GM18505 (cell line): ENCODE results near the gene QRICH1.

ENCODE experiments used
- ATAC-seq: cut with Tn5 transposase; IDR thresholded peaks from one replicate; pipeline ENCODE4 v1.9.1; 2021; ENCODE audit not compliant: unreplicated experiment
- POLR2A ChIP-seq: IDR thresholded peaks from 4 replicates; pipeline ENCODE4 v1.6.1; 2011; ENCODE audit warnings: borderline replicate concordance; ENCODE audit not compliant: insufficient read depth, insufficient read length; ENCODE audit errors: extremely low read depth

The QRICH1 gene

GRCh38 chr3:49022688-49023171 is 71.1 kb downstream of the QRICH1 start:
- ATAC-seq: no peak
- TF ChIP-seq POLR2A: peak; percentile 33

DNA sequence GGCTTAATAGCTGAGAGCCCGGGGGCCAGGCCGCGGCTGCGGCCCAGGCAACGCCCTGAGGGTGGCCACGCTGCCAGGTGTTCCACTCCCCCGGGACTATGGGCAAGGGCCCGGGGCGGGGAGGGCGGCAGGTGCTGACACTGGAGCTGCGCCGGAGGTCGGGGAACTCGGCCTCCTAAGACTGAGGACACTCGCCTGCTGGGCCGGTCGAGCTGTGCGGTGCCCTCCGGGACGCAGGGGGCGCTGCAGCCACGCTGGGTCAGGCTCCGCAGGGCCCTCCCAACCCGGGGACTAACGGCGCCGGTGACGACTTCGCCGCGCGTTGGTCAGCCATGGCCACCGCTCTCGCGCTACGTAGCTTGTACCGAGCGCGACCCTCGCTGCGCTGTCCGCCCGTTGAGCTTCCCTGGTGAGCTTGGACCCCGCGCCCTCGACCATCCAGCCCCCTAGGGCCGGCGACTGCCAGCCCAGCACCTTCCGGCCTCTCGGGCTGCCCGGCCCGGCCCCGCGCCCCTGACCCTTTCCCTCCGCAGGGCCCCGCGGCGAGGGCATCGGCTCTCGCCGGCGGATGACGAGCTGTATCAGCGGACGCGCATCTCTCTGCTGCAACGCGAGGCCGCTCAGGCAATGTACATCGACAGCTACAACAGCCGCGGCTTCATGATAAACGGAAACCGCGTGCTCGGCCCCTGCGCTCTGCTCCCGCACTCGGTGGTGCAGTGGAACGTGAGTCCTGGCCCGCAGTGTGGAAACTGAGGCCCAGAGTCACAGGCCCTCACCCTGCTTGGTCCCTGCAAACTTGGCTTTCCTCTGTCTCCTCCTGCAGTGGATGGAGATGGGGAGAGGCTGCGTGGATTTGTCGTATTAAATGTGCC is 71.8 kb downstream of the QRICH1 start, which contains the start of gene NDUFAF3:
TSS of gene NDUFAF3 (plus strand) at position 309 of the 875 bp plus-strand sequence. CDS start at position 333, 24 bp downstream.
- ATAC-seq: peak; percentile 52
- TF ChIP-seq POLR2A: peak; percentile 89

GRCh38 chr3:49021213-49021812 is 72.6 kb downstream of the QRICH1 start:
- ATAC-seq: peak; percentile 51

DNA sequence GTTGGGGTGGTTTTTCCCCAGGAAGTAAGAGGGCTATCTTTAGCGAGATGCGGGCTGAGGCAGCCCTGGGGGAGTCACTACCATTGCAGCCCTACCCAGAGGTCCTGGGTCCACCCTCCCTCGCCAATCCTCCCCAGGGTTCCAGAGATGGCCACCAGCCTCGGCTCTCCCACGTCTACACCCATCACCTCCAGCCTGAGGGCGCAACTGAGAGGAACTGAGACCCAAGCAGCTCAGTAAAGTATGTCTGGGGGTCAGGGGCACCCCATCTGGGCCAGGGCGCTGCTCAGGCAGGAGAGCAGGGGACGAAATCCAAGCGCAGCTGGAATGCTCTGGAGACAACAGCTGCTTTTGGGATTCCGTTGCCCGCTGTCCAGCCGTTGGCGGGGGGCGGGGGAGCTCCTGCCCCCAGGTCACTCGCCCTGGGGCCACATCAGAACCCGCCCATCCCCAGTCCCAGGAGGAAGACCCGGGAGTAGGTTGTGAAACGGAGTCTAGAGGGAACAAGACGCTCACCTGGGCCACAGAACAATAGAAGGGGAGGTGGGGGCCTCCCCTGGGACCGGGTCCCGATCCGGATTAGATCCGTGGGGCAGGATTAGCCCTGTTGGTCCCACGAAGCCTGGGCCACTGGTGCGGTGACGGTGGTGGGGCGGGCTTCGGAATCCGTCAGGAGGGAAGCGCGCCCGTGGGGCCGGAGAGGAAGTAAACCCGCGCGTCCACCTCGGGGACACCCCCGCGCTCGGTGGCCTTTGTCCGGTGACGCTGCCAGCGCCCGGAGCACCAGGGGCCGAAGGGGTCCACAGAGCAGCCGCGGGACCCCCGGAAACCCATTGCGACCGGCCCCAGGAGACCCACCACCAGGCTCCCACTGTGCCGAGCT is 73.3 kb downstream of the QRICH1 start:
- peak; percentile 51 for TF ChIP-seq POLR2A
- peak; percentile 3 for ATAC-seq

More at GRCh38 chr3:49021213-49021812, 72.6 kb downstream of the QRICH1 start:
- peak; percentile 100 for TF ChIP-seq POLR2A

- no peak for TF ChIP-seq POLR2A
Measured at GRCh38 chr3:49019941-49020329, 73.9 kb downstream of the QRICH1 start.

DNA sequence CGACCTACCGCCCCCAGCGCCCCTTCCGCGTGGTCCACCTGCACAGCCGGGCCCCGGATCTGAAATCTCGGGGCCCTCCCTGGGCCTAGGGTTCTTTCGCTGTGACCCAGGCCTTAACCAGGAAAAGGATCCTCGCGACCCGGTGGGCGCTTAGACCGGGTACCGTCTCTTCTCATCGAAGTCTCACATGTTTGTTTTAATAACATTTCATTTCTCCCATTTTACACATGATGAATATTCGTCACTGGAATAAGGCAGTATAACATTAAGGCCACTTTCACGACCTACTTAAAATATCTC is 75.2 kb downstream of the QRICH1 start:
- ATAC-seq: no peak
- no peak for TF ChIP-seq POLR2A

More at GRCh38 chr3:49019941-49020329, 73.9 kb downstream of the QRICH1 start:
- no peak for ATAC-seq

DNA sequence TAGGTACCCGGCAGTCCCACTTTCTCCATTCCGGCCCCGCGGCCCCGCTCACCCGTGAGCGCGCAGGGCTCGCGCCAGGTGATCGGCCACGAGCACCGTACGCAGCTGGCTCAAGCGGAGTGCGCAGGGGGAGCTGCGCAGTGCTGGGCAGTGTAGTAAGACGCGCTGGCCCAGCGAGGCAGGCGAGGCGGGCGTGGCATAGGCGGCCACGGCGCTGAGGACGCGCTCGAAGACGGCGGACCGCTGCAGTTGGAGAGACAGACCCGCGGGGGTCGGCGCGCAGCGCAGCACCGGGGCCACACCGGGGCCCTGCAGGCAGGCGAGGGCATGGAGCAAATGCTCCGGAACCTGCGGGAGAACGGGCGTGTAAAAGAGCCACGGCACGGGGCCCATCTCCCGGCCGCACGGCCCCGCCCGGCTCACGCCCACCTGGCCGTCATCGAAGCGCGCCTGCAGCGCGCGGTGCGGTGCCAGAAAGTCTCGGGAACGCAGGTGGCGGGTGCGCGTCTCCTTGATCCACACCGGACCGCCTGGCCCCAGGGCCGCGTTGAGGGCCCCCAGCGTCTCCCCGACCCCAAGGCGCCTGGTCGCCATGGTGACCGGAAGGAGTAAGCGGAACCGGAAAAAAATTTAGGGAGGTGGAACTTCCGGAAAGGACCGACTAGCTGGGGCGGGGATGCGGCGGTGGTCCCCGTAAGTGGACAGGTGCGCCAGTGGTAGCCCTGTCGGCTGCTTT is 75.7 kb downstream of the QRICH1 start, which contains the start of gene DALRD3:
TSS of gene DALRD3 (minus strand) at position 610 of the 736 bp plus-strand sequence. CDS start at position 594, 16 bp downstream.
- no peak for ATAC-seq
- TF ChIP-seq POLR2A: peak; percentile 73

GRCh38 chr3:49017229-49017970 is 76.5 kb downstream of the QRICH1 start:
- ATAC-seq: no peak
- no peak for TF ChIP-seq POLR2A

DNA sequence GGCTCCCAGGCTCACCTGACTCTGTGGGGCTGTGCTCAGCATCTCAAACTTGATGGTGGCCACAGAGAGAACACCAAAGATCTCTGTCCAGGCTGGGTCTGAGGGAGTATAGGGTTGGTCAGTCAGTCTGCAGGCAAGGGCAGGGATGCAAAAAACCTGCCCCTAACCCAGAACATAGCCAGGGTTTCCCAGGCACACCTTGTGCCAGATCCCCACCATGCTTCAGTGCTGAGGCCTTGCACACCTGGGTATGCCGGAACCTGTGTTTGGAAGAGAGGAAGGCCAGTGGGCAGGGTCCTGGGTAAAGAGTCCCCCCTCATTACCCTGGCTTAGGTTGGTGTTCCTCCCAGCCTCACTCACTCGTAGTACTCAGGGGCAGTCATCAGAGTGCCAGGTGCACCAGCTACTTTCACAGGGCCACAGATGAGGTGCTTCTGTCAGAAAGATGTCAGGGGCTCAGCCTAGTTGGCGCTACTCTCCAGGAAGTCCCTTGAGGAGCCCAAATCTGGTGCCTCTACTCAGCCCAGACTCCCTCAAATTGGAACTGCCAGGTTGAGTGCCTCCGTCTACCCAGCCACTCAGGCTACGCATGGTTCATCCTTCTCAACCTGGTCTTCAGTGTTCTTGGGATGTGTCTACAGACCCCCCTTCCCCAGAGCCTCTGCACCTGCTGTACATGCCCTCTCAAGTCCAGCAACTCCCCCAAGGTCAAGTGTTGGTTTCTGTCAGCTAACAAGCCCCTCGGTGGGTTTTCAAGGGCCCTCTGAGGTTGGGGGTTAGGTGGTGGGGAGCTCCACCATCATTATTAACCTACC is 77.2 kb downstream of the QRICH1 start:
- TF ChIP-seq POLR2A: no peak
- no peak for ATAC-seq

- no peak for ATAC-seq
- no peak for TF ChIP-seq POLR2A
Measured at GRCh38 chr3:49015765-49016164, 78.1 kb downstream of the QRICH1 start.

DNA sequence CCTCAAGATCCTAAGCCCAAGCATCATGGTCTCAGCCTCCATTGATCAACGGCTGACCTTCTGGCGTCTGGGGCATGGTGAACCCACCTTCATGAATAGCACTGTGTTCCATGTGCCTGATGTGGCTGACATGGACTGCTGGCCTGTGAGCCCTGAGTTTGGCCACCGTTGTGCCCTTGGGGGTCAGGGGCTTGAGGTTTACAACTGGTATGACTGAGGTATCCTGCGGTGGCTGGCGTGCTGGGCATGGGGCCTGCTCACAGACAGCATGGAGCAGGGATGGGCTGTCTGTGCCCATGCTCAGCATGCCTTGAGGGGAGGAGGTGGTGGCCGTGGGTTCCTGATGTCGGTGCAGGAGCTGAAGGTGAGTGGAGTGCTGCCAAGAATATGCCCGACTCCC is 78.8 kb downstream of the QRICH1 start:
- ATAC-seq: no peak
- no peak for TF ChIP-seq POLR2A

GRCh38 chr3:49013738-49014660 is 79.9 kb downstream of the QRICH1 start:
- no peak for TF ChIP-seq POLR2A
- no peak for ATAC-seq
